Endothelial cell of umbilical vein (primary cell): Measurements from ENCODE around the gene LAMTOR4. TPM values are rescaled to one million over a fixed set of nuclear protein-coding genes. Genes with fewer than 3 reads are reported as not detected.
"Not testable (repeated sequence)": the region's sequence is repeated elsewhere in the genome, so short reads cannot be mapped to it uniquely, and the experiment has no call there.

Experiments
- BruUV-seq: library from RNA; stranded (reverse); fragments of 400-500 nt; replicated peaks from 2 replicates; lab custom pipeline; 2021; lab: Mats Ljungman, UMichigan
- CTCF ChIA-PET: fragments of 300-600, 350-600 bp; sonication (Branson Sonifier 250); formaldehyde crosslinking; loops from one replicate; lab custom pipeline; 2021; ENCODE audit warnings: antibody characterized with exemption, inconsistent platforms; lab: Charles Lee
- POLR2A ChIA-PET: fragments of 300-600, 350-600 bp; sonication (Branson Sonifier 250); formaldehyde crosslinking; loops from one replicate; lab custom pipeline; 2021; ENCODE audit warnings: antibody characterized with exemption, inconsistent platforms; lab: Charles Lee
- DNase-seq: peaks from one replicate; pipeline ENCODE4 v3.0.0-alpha.2; 2011; ENCODE audit warnings: low read depth, low spot score
- FAIRE-seq: peaks from 2 replicates; lab custom pipeline; 2011; peaks lifted over from hg19 to GRCh38; lab: Jason Lieb, UNC
- H2AFZ ChIP-seq: 2 replicates; pipeline ENCODE4 v1.6.0; 2012; ENCODE audit warnings: low read depth, low read length, control low read depth, inconsistent platforms
- H3K27ac ChIP-seq: 2 replicates; pipeline ENCODE4 v1.5.1; 2011; ENCODE audit warnings: low read depth, mild to moderate bottlenecking, control low read depth, low read length, moderate library complexity; ENCODE audit not compliant: insufficient read depth
- H3K27me3 ChIP-seq, 2 experiments: 2 replicates each; pipeline versions ENCODE4 v1.6.0 to v1.6.1; 2011; ENCODE audit warnings: low read length in 2 of 2, mixed read lengths in 1 of 2; ENCODE audit not compliant: control insufficient read depth in 2 of 2, insufficient read depth in 2 of 2
- H3K36me3 ChIP-seq, 2 experiments: 2 replicates in 1 of 2; 3 replicates in 1 of 2; pipeline ENCODE4 v1.5.1; 2011; ENCODE audit warnings: low read length in 2 of 2, mild to moderate bottlenecking in 1 of 2, moderate library complexity in 1 of 2; ENCODE audit not compliant: control insufficient read depth in 2 of 2, insufficient read depth in 2 of 2; ENCODE audit errors: extremely low read depth in 1 of 2
- H3K4me1 ChIP-seq: 3 replicates; pipeline ENCODE4 v1.5.1; 2011; ENCODE audit warnings: mild to moderate bottlenecking, low read length; ENCODE audit not compliant: control insufficient read depth, insufficient read depth; ENCODE audit errors: extremely low read depth
- H3K4me2 ChIP-seq: 2 replicates; pipeline ENCODE4 v1.6.1; 2011; ENCODE audit warnings: low read length, control low read depth, mixed read lengths; ENCODE audit not compliant: insufficient read depth
- H3K4me3 ChIP-seq, 3 experiments: fragments of 200-600 bp in 1 of 3; sonication (generic), shearing (Covaris generic) in 1 of 3; replicated peaks in 1 of 3; 2 replicates each; pipeline ENCODE4 v1.5.1; 2011 to 2016; ENCODE audit warnings: control low read depth in 3 of 3, low read length in 3 of 3, mild to moderate bottlenecking in 2 of 3, inconsistent platforms in 1 of 3, low read depth in 1 of 3, moderate library complexity in 1 of 3; ENCODE audit not compliant: insufficient read depth in 1 of 3
- H3K79me2 ChIP-seq: 2 replicates; pipeline ENCODE4 v1.6.0; 2012; ENCODE audit warnings: low read length, inconsistent platforms; ENCODE audit not compliant: control insufficient read depth, insufficient read depth
- H3K9ac ChIP-seq: replicated peaks from 2 replicates; pipeline ENCODE3; 2011; ENCODE audit warnings: low read length, control low read depth; ENCODE audit not compliant: insufficient read depth; ENCODE audit errors: extremely low read depth
- H3K9me1 ChIP-seq: replicated peaks from 3 replicates; pipeline ENCODE4 v1.6.0; 2011; ENCODE audit warnings: mild to moderate bottlenecking, low read length; ENCODE audit not compliant: control insufficient read depth, insufficient read depth; ENCODE audit errors: extremely low read depth
- H3K9me3 ChIP-seq: replicated peaks from 2 replicates; pipeline ENCODE4 v1.5.1; 2012; ENCODE audit warnings: low read length, inconsistent platforms; ENCODE audit not compliant: control insufficient read depth, insufficient read depth
- H4K20me1 ChIP-seq: replicated peaks from 2 replicates; pipeline ENCODE3; 2011; ENCODE audit warnings: mild to moderate bottlenecking, low read length; ENCODE audit not compliant: control insufficient read depth, insufficient read depth; ENCODE audit errors: extremely low read depth
- JUN ChIP-seq: IDR thresholded peaks from 2 replicates; pipeline ENCODE4 v1.6.1; 2011; ENCODE audit warnings: borderline replicate concordance, low read depth; ENCODE audit not compliant: insufficient read length, insufficient read depth
- MYC ChIP-seq: IDR thresholded peaks from one replicate; pipeline ENCODE4 v1.6.1; 2011; ENCODE audit warnings: mild to moderate bottlenecking, low read depth, low read length
- POLR2A ChIP-seq: IDR thresholded peaks from 2 replicates; pipeline ENCODE4 v1.6.1; 2012; ENCODE audit warnings: low read depth, mild to moderate bottlenecking, control low read depth, low read length
- dilution Hi-C: fragments of 300-500 bp; cut with MboI; formaldehyde crosslinking; loops from one replicate; pipeline ENCODE4 v1.15.0; 2019; ENCODE audit warnings: low sequenced_read_pairs; ENCODE audit not compliant: extremely low pct_ligation_motif_present
- intact Hi-C: fragments of 100-400 bp; cut with micrococcal nuclease; formaldehyde crosslinking; loops from one replicate; pipeline ENCODE4 v1.10.0; 2022
- polyA plus RNA-seq, 4 experiments: library from polyadenylated mRNA; depleted of rRNA in 3 of 4; stranded (reverse) in 3 of 4; unstranded in 1 of 4; fragments of >200 nt; gene quantifications; 2 replicates each; pipeline versions ENCODE4 v1.2.1 to v1.2.3, GENCODE V29; 2011 to 2012; ENCODE audit warnings: missing spikeins in 1 of 4
- total RNA-seq: library from RNA; stranded (reverse); gene quantifications from 2 replicates; pipeline ENCODE4 v1.2.3, GENCODE V29; 2021

Gene LAMTOR4
- total and polyA plus RNA-seq, 2 donors (not counting 3 experiments of a cell fraction or from before 2014, with no cell fraction given): 139 to 520 TPM

- Histone ChIP-seq H3K4me2 (no peak overlapping the region), H3K27ac (no peak overlapping the region), H3K4me3 (no peak overlapping the region), H3K79me2 (no peaks in the 10 kb centered on the region), H3K9me1 (no peaks in the 10 kb centered on the region), H2AFZ (no peak overlapping the region), H3K36me3 (no peaks in the 10 kb centered on the region), H3K4me1 (no peaks in the 10 kb centered on the region), H3K9ac (no peak overlapping the region), H3K9me3 (no peaks in the 10 kb centered on the region), H4K20me1 (no peaks in the 10 kb centered on the region), H3K27me3 (peaks cover 0 to 3% of the 10 kb centered on the region in 2 experiments)
- DNase-seq (no peak), FAIRE-seq (no peak)
- ChIA-PET CTCF (interaction anchor here (1.1 to 1.6 kb wide), 3 partner anchors 9 to 265 kb away, joined by 4 to 8 read pairs (median 6); no protein-coding TSS in a partner anchor), POLR2A (no interaction called here)
- intact Hi-C loops: loop anchor here (10.0 kb wide), 1 partner anchor 912 kb away; no protein-coding TSS in a partner anchor
- dilution Hi-C loops: no loop called here
- no peak for TF ChIP-seq JUN
- no peak for TF ChIP-seq POLR2A
- TF ChIP-seq MYC: no peak
- BruUV-seq: no TSS peak
Observed at GRCh38 chr7:100142461-100142860, 6.3 kb upstream of the LAMTOR4 start.

DNA sequence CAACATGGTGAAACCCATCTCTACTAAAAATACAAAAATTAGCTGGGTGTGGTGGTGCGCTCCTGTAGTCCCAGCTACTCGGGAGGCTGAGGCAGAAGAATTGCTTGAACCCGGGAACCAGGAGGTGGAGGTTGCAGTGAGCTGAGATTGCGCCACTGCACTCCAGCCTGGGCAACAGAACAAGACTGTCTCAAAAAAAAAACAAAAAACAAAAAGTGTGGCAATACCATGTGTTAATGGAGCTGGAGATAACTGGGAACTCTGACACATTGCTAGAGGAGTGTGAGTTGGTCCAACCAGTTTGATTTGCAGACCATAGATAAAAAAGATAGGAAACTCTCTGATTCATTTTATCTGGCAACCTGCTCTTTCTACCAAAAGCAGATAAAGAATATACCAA is 2.4 kb upstream of the LAMTOR4 start:
- H2AFZ ChIP-seq, H3K9ac ChIP-seq, H3K36me3 ChIP-seq, H3K4me3 ChIP-seq, H4K20me1 ChIP-seq, H3K27ac ChIP-seq, H3K4me2 ChIP-seq, H3K9me3 ChIP-seq, BruUV-seq, H3K4me1 ChIP-seq, dilution Hi-C loops, FAIRE-seq, DNase-seq, H3K27me3 ChIP-seq, POLR2A ChIA-PET, H3K9me1 ChIP-seq: not testable (repeated sequence)
- CTCF ChIA-PET: interaction anchor here (1.5 to 1.7 kb wide), 2 partner anchors 14 to 15 kb away, joined by 4 to 5 read pairs; no protein-coding TSS in a partner anchor
- intact Hi-C loops: loop anchor here (10.0 kb wide), 1 partner anchor 908 kb away; no protein-coding TSS in a partner anchor
- peaks cover 13% of the 10 kb centered on the region for H3K79me2 ChIP-seq
